ENCODE data around the gene SMTNL1.

DNA sequence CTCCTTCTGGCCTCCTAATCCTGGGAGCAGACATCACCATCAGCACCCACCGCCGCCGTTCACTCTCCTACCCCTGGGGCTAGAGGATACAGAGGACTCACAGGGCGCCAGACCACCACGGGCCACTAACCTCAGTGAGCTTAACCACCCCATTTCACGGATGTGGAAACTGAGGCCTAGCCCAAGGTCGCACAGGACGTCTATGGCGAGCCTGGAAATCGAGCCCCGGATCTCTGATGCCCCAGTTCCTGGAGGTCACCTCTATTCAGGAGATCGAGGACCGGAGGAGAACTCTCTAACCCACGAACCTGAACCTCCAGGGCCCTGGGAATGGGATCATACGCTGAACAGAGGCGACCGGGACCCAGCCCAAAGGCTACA, 7.2 kb upstream of the SMTNL1 start:
- TF ChIP-seq, protein P1, sequence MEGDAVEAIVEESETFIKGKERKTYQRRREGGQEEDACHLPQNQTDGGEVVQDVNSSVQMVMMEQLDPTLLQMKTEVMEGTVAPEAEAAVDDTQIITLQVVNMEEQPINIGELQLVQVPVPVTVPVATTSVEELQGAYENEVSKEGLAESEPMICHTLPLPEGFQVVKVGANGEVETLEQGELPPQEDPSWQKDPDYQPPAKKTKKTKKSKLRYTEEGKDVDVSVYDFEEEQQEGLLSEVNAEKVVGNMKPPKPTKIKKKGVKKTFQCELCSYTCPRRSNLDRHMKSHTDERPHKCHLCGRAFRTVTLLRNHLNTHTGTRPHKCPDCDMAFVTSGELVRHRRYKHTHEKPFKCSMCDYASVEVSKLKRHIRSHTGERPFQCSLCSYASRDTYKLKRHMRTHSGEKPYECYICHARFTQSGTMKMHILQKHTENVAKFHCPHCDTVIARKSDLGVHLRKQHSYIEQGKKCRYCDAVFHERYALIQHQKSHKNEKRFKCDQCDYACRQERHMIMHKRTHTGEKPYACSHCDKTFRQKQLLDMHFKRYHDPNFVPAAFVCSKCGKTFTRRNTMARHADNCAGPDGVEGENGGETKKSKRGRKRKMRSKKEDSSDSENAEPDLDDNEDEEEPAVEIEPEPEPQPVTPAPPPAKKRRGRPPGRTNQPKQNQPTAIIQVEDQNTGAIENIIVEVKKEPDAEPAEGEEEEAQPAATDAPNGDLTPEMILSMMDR (conservative IDR thresholded peaks at IDR 0.05; ENCODE audit: low read length), result no peak
- TF ChIP-seq EZH2phosphoT487 (IDR thresholded peaks at IDR 0.05; ENCODE audit: borderline replicate concordance), result no peak
